Activated CD8-positive, alpha-beta memory T cell treated with anti-CD3 and anti-CD28 coated beads for 48 hours (primary cell): Measurements from ENCODE around the gene NUDT9.
"Not testable (repeated sequence)": the region's sequence is repeated elsewhere in the genome, so short reads cannot be mapped to it uniquely, and the experiment has no call there.

Experiments
- DNase-seq, 3 experiments: peaks; one replicate each; pipeline ENCODE4 v3.0.0-alpha.2; 2020; ENCODE audit warnings: low read depth in 2 of 3, low spot score in 2 of 3

NUDT9 gene

GRCh38 chr4:87422104-87423052, at the start of gene NUDT9:
TSS of gene NUDT9 (plus strand) at chr4:87422573. CDS start at chr4:87422906, 333 bp downstream.
- peak; percentile 68 to 78 (median 77) for DNase-seq

- no peak for DNase-seq
These were observed 46.6 kb upstream of the NUDT9 start for GRCh38 chr4:87375719-87376291.

DNA sequence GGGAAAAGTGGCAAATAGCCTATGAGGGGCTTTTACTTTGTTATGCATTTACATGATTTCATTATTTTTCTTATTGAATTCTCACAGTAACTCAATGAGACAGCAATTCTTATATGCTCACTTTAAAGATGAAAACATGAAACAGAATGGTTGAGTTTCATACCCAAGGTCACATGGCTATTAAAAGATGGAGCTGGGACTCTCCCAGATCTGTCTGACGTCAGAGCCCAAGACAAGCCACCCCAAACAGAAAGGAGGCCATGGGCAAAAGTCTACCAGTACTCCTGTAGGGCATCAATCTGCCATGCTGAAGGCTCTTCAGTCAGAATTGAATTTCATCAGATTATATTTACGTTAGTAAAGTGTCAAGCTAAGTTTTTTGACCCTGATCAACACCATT, 44.6 kb upstream of the NUDT9 start:
- no peak for DNase-seq

DNA sequence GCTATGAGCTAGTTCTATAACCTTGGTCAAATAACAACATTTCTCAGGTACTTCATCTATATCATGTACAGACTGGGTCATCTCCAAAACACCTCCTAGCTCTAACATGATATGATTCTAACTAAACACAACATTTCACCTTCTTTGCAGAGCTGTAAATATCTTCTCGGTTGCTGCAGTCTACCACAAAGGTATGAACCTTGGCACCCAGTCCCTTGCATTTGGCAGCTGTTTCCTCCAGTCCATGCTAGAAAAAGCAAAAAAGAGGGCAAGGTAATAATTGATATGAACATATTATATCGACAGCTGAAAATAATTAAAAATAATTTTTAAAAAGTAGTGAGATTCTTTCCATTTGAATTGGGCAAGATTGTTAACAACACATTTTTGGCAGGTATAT, 40.3 kb upstream of the NUDT9 start:
- no peak for DNase-seq

- no peak for DNase-seq
These were observed 39.4 kb upstream of the NUDT9 start for GRCh38 chr4:87382931-87383330.

- not testable (repeated sequence) for DNase-seq
These were observed 37.8 kb upstream of the NUDT9 start for GRCh38 chr4:87384466-87385132.

GRCh38 chr4:87387237-87387636, 35.1 kb upstream of the NUDT9 start:
- no peak for DNase-seq

GRCh38 chr4:87388901-87389300, 33.5 kb upstream of the NUDT9 start:
- DNase-seq: no peak

DNA sequence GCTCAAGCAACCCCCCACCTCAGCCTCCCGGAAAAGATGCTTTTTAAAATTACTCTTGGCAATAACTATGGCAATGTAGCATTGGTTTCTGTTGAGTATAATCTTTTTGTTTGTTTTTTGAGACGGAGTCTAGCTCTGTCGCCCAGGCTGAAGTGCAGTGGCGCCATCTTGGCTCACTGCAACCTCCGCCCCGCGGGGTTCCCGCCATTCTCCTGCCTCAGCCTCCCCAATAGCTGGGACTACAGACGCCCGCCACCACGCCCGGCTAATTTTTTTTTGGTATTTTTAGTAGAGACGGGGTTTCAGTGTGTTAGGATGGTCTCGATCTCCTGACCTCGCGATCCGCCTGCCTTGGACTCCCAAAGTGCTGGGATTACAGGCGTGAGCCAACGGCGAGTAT, 32.3 kb upstream of the NUDT9 start:
- DNase-seq: not testable (repeated sequence)

DNA sequence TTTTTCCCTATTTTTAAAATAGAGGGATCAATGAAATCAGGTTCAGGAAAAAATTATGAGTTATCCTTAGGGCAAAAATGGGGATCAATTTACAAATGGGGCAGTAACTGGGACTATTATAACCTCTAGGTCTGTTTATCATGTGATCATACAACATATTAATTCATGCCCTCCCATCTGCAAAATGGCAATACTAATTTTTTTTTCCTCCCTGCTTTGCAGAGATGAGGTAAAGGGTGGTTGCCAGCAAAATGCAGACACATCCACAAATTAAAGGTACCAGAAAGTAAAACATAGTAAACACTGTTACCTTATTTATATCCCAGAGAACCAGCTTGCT, 31.9 kb upstream of the NUDT9 start:
- no peak for DNase-seq

DNA sequence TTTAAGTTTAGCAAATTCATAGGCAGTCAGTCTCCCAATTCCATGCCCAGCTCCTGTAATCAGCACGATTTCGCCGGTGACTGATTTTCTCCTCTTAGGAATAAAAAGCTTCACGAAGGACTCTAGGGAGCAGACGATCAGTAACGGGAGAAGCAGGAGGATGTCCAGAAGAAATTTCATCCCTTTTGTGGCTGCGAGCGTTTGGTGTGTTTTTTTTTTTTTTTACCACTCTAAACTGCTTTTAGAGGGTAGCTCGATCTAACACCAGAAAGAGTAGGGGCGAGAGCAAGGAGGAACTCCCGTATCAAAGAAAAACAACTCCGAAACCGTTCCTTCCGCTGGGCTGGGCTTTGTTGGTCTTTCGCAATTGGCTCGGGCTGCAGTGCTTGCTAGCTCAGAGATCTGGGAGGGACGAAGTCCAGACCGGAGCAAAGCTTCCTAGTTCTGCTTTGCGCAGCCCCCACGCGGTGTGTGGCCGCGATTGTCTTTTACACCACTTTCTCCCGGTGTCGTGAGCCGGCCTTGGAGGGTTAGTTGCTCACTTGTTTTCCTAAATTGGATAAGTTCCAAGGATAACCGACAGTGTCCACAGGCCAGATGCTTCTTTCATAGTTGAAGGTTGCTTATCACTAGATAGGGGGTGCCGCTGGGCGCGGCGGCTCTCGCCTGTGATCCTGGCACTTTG, 31.3 kb upstream of the NUDT9 start, which contains the start of gene HSD17B11:
HSD17B11 (minus strand) TSS at position 298 of the 685 bp plus-strand sequence; CDS start at position 180, 118 bp downstream.
- DNase-seq: peak; percentile 49 to 70 (median 59)

DNA sequence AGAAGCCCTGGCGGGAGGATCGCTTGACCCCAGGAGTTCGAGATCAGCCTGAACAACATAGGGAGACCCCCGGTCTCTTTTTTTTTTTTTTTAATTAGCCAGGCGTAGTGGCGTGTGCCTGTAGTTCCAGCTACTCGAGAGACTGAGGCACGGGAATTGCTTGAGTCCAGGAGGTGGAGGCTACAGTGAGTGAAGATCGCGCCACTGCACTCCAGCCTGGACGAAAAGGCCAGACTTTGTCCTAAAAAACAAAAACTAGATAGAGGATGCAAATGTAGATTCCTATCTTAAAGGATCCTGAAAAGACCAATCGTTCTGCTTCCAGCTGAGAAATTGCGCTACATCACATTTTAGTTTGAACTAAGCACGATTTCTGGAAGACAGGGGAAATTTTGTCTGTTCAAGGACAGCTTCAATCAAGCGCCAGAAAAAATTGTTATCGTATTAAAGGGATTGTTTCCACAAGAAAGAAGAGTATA, 30.8 kb upstream of the NUDT9 start:
- no peak for DNase-seq

GRCh38 chr4:87392183-87392582, 30.2 kb upstream of the NUDT9 start:
- DNase-seq: no peak

- not testable (repeated sequence) for DNase-seq
These were observed 27.3 kb upstream of the NUDT9 start for GRCh38 chr4:87395073-87395472.

- DNase-seq: not testable (repeated sequence)
These were observed 26.5 kb upstream of the NUDT9 start for GRCh38 chr4:87395851-87396250.

GRCh38 chr4:87399148-87399547, 23.2 kb upstream of the NUDT9 start:
- no peak for DNase-seq

GRCh38 chr4:87399954-87400353, 22.4 kb upstream of the NUDT9 start:
- DNase-seq: no peak

GRCh38 chr4:87403732-87404131, 18.6 kb upstream of the NUDT9 start:
- not testable (repeated sequence) for DNase-seq

- DNase-seq: no peak
These were observed 17.1 kb upstream of the NUDT9 start for GRCh38 chr4:87405211-87405820.

DNA sequence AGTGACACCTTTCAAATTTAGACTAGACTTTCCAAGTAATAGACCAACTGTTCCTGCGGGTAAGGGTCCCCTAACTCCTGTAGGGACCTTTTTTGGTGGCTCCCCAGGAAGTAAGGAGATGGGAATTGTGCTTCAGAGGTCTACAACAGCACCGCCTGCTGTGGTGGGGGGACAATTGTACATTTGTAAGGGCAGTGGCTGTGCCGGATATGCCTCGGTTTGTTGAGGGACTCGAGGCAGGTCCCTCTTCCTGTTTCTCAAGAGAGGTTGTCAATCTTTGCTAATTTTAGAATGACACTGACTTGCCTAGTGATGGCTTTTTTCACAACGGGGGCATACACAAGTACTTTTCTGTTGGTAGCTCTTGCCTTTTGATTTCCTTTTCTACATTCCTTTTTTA, 15.9 kb upstream of the NUDT9 start:
- DNase-seq: no peak

DNA sequence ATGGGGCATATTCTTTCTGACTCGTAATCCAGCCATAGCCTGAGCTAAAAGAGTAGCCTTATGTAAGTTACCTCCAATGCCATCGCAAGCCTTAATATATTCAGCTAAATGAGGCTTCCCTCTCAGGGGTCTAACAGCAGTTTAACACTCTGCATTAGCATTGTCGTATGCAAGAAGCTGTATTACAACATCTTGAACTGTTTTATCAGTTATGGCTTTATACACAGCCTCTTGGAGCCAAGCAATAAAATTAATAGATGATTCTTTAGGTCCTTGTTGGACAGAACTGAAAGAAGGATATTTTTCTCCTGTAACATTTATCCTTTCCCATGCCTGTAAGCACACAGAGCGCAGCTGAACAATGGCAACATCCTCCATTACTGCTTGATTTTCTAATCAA, 15.5 kb upstream of the NUDT9 start:
- not testable (repeated sequence) for DNase-seq
